ENCODE data around the gene MYB. TPM values are rescaled to one million over a fixed set of nuclear protein-coding genes. Genes with fewer than 3 reads are reported as not detected.
"Not testable (repeated sequence)": the region's sequence is repeated elsewhere in the genome, so short reads cannot be mapped to it uniquely, and the experiment has no call there.

The MYB gene
- total RNA-seq, 1 donor from 2014 or later, result 0.52 TPM

DNA sequence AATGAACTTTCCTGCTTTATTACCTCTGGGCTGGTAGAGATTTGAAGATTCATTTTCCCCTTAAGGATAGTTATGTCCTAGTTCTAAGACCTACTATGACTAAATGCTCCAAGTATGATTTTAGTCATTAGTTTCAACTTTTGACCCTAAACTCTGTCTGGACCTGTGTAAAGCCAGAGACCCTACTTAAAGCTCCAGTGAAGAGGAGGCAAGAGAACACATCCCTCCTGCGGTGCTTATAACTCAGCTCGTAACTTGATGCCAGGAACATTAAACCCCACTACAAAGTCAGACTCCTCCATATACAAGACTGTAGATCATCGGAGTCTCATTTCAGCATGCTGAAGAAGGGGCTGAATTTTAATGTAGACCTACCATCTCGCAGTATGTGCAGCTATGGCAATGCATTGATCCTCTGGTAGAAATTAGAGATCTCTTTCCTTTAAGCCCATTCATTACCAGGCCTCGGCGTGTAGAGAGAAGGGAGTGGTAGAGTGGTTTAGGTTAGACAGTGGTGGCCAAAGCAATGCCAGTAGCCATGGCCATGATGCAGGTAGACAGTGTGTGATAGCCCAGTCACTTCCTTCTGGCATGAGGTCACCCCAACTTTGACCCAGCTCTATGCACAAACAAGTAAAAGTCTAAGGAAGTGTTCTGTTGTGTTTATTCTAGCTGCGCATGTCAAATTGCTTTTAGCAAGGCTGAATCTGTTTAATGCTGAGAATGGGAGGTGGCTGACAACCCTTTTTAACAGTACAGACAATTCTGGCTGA lies 34.8 kb upstream of the MYB start:
- Histone ChIP-seq H3K9me3 (ENCODE audit: control insufficient read depth in 3 of 3, low read length in 3 of 3) (no peaks in the 10 kb centered on the region), H3K9ac (ENCODE audit: low read depth in 1 of 3, low read length in 3 of 3) (no peak overlapping the region), H3K36me3 (ENCODE audit: control insufficient read depth in 3 of 3, insufficient read depth in 3 of 3, low read length in 3 of 3) (no peaks in the 10 kb centered on the region), H3K27me3 (ENCODE audit: control insufficient read depth in 3 of 3, insufficient read depth in 3 of 3, low read length in 3 of 3) (no peaks in the 10 kb centered on the region), H3K4me3 (ENCODE audit: low read length in 3 of 3) (no peak overlapping the region), H3K4me1 (ENCODE audit: control insufficient read depth in 3 of 3, insufficient read depth in 3 of 3, low read length in 3 of 3) (no peaks in the 10 kb centered on the region), H3K27ac (ENCODE audit: low read depth, low read length) (no peak overlapping the region)

DNA sequence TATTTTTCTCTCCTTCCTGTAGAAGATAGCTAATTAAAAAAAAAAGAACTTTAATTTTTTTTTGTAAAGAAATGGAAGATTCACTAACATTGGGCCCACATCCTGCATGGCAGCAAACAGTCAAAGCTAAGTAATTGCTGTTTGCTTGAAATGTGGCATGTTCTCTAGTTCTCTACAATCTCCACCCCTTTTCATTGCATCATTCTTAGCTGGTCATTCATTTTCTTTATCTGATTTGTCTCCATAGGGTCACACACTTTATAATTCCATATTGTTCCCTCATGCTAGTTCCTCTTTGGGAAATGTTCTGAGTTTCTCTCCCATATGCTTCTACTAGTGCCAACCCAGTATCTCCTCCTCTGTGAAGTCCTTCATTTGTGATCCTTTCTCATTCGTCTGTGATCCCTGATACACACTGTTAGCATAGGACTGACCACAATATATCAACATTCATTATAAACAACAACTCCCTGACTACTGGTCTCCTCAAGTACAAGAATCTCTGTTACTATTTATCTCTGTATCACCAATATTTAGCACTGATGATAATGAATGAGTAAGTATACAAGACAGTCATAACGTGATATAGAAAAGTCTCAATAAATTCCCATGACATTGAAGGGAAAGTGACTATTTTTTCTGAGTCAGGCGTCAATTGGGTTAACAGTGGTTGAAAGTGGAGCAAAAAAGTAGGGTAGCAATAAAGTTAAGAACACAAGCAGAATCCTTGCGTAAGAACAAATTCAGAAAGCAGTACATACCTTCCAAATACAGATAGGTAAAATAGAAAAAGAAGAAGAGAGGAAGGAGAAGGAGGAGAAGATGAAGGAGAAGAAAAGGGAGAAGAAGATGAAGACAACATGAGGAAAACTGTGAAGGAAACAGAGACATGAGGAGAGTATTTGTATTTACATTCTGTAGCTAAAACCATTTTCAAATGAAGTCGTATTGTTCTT lies 33.2 kb upstream of the MYB start:
- no peak overlapping the region for H3K27ac ChIP-seq (ENCODE audit: low read depth, low read length)
- no peak overlapping the region for H3K9ac ChIP-seq (ENCODE audit: low read depth in 1 of 3, low read length in 3 of 3)
- H3K36me3 ChIP-seq (ENCODE audit: control insufficient read depth in 3 of 3, insufficient read depth in 3 of 3, low read length in 3 of 3), result no peaks in the 10 kb centered on the region
- no peaks in the 10 kb centered on the region for H3K27me3 ChIP-seq (ENCODE audit: control insufficient read depth in 3 of 3, insufficient read depth in 3 of 3, low read length in 3 of 3)
- H3K4me3 ChIP-seq (ENCODE audit: low read length in 3 of 3), result no peak overlapping the region
- H3K4me1 ChIP-seq (ENCODE audit: control insufficient read depth in 3 of 3, insufficient read depth in 3 of 3, low read length in 3 of 3), result no peaks in the 10 kb centered on the region
- no peaks in the 10 kb centered on the region for H3K9me3 ChIP-seq (ENCODE audit: control insufficient read depth in 3 of 3, low read length in 3 of 3)

DNA sequence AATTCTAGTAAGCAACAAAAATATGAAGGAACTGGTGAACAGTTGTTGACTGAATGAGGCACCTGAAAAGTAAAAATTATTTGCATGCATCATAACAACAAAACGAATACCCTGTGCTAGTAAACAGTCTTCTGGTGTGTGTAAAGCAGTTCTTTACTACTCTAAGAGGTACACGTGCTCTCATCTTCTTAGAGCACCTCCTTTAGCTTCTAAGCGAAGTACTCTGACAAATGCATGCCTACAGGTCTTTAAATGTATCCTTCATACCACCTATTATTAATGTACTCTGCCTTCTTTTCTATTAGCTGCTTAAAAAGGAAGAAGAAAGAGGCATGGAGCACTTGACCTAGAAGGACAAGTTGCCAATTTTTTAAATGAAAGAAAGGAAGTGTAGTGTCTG lies 32.2 kb upstream of the MYB start:
- H3K9ac ChIP-seq (ENCODE audit: low read depth in 1 of 3, low read length in 3 of 3), result no peak overlapping the region
- no peaks in the 10 kb centered on the region for H3K36me3 ChIP-seq (ENCODE audit: control insufficient read depth in 3 of 3, insufficient read depth in 3 of 3, low read length in 3 of 3)
- no peak overlapping the region for H3K27ac ChIP-seq (ENCODE audit: low read depth, low read length)
- H3K4me1 ChIP-seq (ENCODE audit: control insufficient read depth in 3 of 3, insufficient read depth in 3 of 3, low read length in 3 of 3), result no peaks in the 10 kb centered on the region
- H3K9me3 ChIP-seq (ENCODE audit: control insufficient read depth in 3 of 3, low read length in 3 of 3), result no peaks in the 10 kb centered on the region
- H3K27me3 ChIP-seq (ENCODE audit: control insufficient read depth in 3 of 3, insufficient read depth in 3 of 3, low read length in 3 of 3), result no peaks in the 10 kb centered on the region
- H3K4me3 ChIP-seq (ENCODE audit: low read length in 3 of 3), result no peak overlapping the region

DNA sequence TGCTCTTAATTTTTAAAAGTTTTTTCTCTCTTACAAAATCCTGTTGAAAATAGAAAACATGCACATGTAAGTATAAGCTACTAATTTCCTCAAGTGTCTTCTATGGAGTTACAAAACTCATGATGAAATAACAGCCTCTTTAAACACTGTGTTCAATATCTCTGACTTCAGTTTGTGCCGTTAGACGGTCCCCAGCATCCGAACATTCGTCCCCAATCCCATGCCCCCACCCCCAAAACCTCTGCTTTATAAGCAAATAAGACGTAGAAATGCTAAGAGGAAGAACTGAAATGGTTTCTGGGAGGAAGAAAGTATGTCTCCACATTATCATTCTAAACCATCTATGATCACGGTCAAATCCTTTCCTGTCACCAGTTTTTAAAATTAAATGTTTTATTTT lies 31.7 kb upstream of the MYB start:
- no peak overlapping the region for H3K4me3 ChIP-seq (ENCODE audit: low read length in 3 of 3)
- H3K9ac ChIP-seq (ENCODE audit: low read depth in 1 of 3, low read length in 3 of 3), result no peak overlapping the region
- no peaks in the 10 kb centered on the region for H3K36me3 ChIP-seq (ENCODE audit: control insufficient read depth in 3 of 3, insufficient read depth in 3 of 3, low read length in 3 of 3)
- H3K9me3 ChIP-seq (ENCODE audit: control insufficient read depth in 3 of 3, low read length in 3 of 3), result no peaks in the 10 kb centered on the region
- H3K27ac ChIP-seq (ENCODE audit: low read depth, low read length), result no peak overlapping the region
- H3K4me1 ChIP-seq (ENCODE audit: control insufficient read depth in 3 of 3, insufficient read depth in 3 of 3, low read length in 3 of 3), result no peaks in the 10 kb centered on the region
- no peaks in the 10 kb centered on the region for H3K27me3 ChIP-seq (ENCODE audit: control insufficient read depth in 3 of 3, insufficient read depth in 3 of 3, low read length in 3 of 3)

DNA sequence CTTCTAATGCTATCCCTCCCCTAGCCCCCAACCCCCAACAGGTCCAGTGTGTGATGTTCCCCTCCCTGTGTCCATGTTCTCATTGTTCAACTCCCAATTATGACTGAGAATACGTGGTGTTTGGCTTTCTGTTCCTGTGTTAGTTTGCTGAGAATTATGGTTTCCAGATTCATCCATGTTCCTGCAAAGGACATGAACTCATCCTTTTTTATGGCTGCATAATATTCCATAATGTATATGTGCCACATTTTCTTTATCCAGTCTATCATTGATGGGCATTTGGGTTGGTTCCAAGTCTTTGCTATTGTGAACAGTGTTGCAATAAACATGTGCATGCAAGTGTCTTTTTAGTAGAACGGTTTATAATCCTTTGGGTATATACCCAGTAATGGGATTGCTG lies 30.6 kb upstream of the MYB start:
- H3K4me3 ChIP-seq (ENCODE audit: low read length in 3 of 3); H3K27me3 ChIP-seq (ENCODE audit: control insufficient read depth in 3 of 3, insufficient read depth in 3 of 3, low read length in 3 of 3); H3K4me1 ChIP-seq (ENCODE audit: control insufficient read depth in 3 of 3, insufficient read depth in 3 of 3, low read length in 3 of 3); H3K36me3 ChIP-seq (ENCODE audit: control insufficient read depth in 3 of 3, insufficient read depth in 3 of 3, low read length in 3 of 3); H3K9ac ChIP-seq (ENCODE audit: low read depth in 1 of 3, low read length in 3 of 3); H3K27ac ChIP-seq (ENCODE audit: low read depth, low read length); H3K9me3 ChIP-seq (ENCODE audit: control insufficient read depth in 3 of 3, low read length in 3 of 3): not testable (repeated sequence)

DNA sequence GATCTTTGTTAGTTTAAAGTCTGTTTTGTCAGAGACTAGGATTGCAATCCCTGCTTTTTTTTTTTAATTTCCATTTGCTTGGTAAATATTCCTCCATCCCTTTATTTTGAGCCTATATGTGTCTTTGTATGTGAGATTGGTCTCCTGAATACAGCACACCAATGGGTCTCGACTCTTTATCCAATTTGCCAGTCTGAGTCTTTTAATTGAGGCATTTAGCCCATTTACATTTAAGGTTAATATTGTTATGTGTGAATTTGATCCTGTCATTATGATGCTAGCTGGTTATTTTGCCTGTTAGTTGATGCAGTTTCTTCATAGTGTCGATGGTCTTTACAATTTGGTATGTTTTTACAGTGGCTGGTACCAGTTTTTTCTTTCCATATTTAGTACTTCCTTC lies 27.0 kb upstream of the MYB start:
- not testable (repeated sequence) for H3K4me3 ChIP-seq (ENCODE audit: low read length in 3 of 3); H3K4me1 ChIP-seq (ENCODE audit: control insufficient read depth in 3 of 3, insufficient read depth in 3 of 3, low read length in 3 of 3); H3K9me3 ChIP-seq (ENCODE audit: control insufficient read depth in 3 of 3, low read length in 3 of 3); H3K9ac ChIP-seq (ENCODE audit: low read depth in 1 of 3, low read length in 3 of 3); H3K36me3 ChIP-seq (ENCODE audit: control insufficient read depth in 3 of 3, insufficient read depth in 3 of 3, low read length in 3 of 3); H3K27me3 ChIP-seq (ENCODE audit: control insufficient read depth in 3 of 3, insufficient read depth in 3 of 3, low read length in 3 of 3); H3K27ac ChIP-seq (ENCODE audit: low read depth, low read length)

DNA sequence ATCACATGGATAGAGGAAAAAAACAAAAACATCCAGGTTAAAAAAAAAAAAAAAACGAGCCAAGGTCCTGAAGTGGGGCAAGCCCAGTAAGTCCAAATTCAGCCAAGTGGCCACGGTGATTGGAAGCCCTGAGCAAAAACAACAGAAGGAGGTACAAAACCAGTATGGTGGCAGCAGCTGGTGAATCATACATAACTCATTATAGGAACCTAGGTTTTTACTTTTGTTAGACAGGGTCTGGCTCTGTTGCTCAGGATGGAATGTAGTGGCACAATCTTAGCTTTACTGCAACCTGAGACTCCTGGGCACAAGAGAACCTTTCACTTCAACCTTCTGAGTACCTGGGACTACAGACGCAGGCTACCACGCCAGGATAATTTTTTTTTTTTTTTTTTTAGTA lies 22.7 kb upstream of the MYB start:
- Histone ChIP-seq H3K9me3 (ENCODE audit: control insufficient read depth in 3 of 3, low read length in 3 of 3) (no peaks in the 10 kb centered on the region), H3K27me3 (ENCODE audit: control insufficient read depth in 3 of 3, insufficient read depth in 3 of 3, low read length in 3 of 3) (no peaks in the 10 kb centered on the region), H3K27ac (ENCODE audit: low read depth, low read length) (no peak overlapping the region), H3K36me3 (ENCODE audit: control insufficient read depth in 3 of 3, insufficient read depth in 3 of 3, low read length in 3 of 3) (no peaks in the 10 kb centered on the region), H3K9ac (ENCODE audit: low read depth in 1 of 3, low read length in 3 of 3) (no peak overlapping the region), H3K4me3 (ENCODE audit: low read length in 3 of 3) (no peak overlapping the region), H3K4me1 (ENCODE audit: control insufficient read depth in 3 of 3, insufficient read depth in 3 of 3, low read length in 3 of 3) (no peaks in the 10 kb centered on the region)

DNA sequence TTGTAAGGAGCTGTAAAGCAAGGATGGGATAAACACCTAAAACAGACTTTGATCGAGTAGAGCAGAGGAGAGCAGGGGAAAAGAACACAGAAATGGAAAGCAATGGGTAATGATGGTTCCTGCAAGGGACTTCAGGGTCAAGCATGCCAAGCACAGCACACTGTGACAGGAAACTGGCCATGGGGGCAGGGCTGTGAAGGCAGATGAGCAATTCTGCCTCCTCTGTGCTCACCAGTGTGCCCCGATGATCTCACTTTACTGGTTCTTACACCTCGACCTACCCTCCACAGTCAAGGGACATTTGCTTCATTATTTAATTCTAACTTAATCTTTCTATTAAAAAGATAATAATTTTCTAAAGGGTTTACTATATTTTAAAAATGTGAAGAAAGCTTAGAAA lies 21.6 kb upstream of the MYB start:
- no peaks in the 10 kb centered on the region for H3K9me3 ChIP-seq (ENCODE audit: control insufficient read depth in 3 of 3, low read length in 3 of 3)
- H3K27me3 ChIP-seq (ENCODE audit: control insufficient read depth in 3 of 3, insufficient read depth in 3 of 3, low read length in 3 of 3), result no peaks in the 10 kb centered on the region

DNA sequence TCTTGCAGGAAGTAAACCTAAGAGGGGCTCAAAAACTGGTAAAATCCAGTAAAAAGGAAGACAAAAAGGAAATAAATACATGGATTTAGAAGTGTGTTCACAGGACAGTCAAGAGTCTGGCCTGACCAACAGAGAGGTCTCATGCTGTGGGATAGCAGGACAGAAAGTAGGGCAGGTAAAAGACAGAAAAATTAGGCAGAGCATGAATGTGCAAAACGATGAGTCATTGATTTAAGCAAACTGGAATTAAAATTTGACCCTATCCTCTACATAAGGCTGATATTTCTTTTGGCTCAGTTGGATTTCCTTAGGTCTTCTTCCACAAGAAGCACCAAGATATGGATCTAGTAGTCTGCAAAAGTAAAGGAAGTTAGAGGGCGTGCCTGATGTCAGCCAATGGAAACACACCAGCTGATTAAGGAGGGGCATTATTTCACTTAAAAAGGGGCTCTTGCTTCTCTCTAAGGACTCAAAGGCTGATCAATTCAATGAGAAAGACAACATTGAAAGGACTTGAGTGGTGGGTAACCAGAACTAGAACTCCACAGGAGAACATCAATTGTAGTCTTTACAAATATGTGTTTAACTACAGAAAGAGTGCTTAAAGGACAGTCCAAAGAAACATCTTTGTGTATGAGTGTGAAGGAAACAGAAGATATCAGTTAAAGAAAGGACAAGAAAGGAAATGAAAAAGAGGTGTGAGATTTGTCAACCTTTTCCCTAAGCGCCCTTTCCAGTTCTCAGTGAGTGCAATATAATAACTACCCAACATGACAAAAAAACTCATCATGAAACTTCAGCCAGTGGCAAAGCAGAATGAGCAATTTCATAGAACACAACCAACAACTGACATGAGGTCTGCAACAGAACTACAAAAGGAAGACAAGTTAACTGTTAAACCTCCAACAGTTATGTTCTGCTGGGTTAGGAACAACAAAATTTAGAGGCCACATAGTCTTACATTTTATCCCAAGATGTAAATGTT lies 19.4 kb upstream of the MYB start:
- Histone ChIP-seq H3K36me3 (ENCODE audit: control insufficient read depth in 3 of 3, insufficient read depth in 3 of 3, low read length in 3 of 3) (no peaks in the 10 kb centered on the region), H3K9ac (ENCODE audit: low read depth in 1 of 3, low read length in 3 of 3) (no peak overlapping the region), H3K27ac (ENCODE audit: low read depth, low read length) (no peak overlapping the region), H3K4me3 (ENCODE audit: low read length in 3 of 3) (no peak overlapping the region), H3K4me1 (ENCODE audit: control insufficient read depth in 3 of 3, insufficient read depth in 3 of 3, low read length in 3 of 3) (no peaks in the 10 kb centered on the region), H3K9me3 (ENCODE audit: control insufficient read depth in 3 of 3, low read length in 3 of 3) (no peaks in the 10 kb centered on the region), H3K27me3 (ENCODE audit: control insufficient read depth in 3 of 3, insufficient read depth in 3 of 3, low read length in 3 of 3) (no peaks in the 10 kb centered on the region)

More for the DNA sequence above, 21.6 kb upstream of the MYB start:
- no peaks in the 10 kb centered on the region for H3K4me1 ChIP-seq (ENCODE audit: control insufficient read depth in 3 of 3, insufficient read depth in 3 of 3, low read length in 3 of 3)
- no peak overlapping the region for H3K4me3 ChIP-seq (ENCODE audit: low read length in 3 of 3)
- no peak overlapping the region for H3K9ac ChIP-seq (ENCODE audit: low read depth in 1 of 3, low read length in 3 of 3)
- H3K36me3 ChIP-seq (ENCODE audit: control insufficient read depth in 3 of 3, insufficient read depth in 3 of 3, low read length in 3 of 3), result no peaks in the 10 kb centered on the region
- H3K27ac ChIP-seq (ENCODE audit: low read depth, low read length), result no peak overlapping the region

All from skeletal muscle tissue (tissue), 4 donors.